Tibial nerve (tissue), 3 donors: Measurements from ENCODE around the gene VPS4B.
"Not testable (repeated sequence)": the region's sequence is repeated elsewhere in the genome, so short reads cannot be mapped to it uniquely, and the experiment has no call there.

Experiments used
- CTCF ChIP-seq, 5 experiments: fragments of 200-600 bp in 3 of 5; fragments of 450-650 bp in 2 of 5; sonication (generic) in 3 of 5; IDR thresholded peaks; one replicate each; pipeline ENCODE4 v1.5.1; 2016 to 2019; ENCODE audit warnings: antibody characterized with exemption in 5 of 5, mild to moderate bottlenecking in 3 of 5, moderate library complexity in 2 of 5
- POLR2A ChIP-seq, 2 donors: fragments of 450-650 bp; IDR thresholded peaks; one replicate each; pipeline ENCODE4 v1.6.1; 2017; ENCODE audit warnings: antibody characterized with exemption in 2 of 2, mild to moderate bottlenecking in 2 of 2, moderate library complexity in 2 of 2

GRCh38 chr18:63452751-63453150 is 30.5 kb upstream of the VPS4B start:
- not testable (repeated sequence) for TF ChIP-seq POLR2A, CTCF (IDR thresholded peaks at IDR 0.05)
